Lung (tissue), 12 donors: ENCODE data around the gene ANGPTL2. TPM values are rescaled to one million over a fixed set of nuclear protein-coding genes. Genes with fewer than 3 reads are reported as not detected.

Source experiments
- ATAC-seq: fragments of 200-7000 bp; cut with Tn5 transposase; one replicate; pipeline ENCODE4 v1.9.1; 2020; ENCODE audit warnings: moderate number of reproducible peaks; ENCODE audit not compliant: insufficient read depth, low FRiP score
- DNase-seq, 3 donors: peaks; one replicate each; pipeline ENCODE4 v3.0.0-alpha.2; 2013 to 2017
- H3K27ac ChIP-seq, 2 donors: one replicate each; pipeline ENCODE4 v1.5.1; 2013; ENCODE audit warnings: mild to moderate bottlenecking in 2 of 2, moderate library complexity in 2 of 2, control low read depth in 1 of 2, inconsistent platforms in 1 of 2, low read depth in 1 of 2, low read length in 1 of 2
- H3K27me3 ChIP-seq, 3 donors: one replicate each; pipeline ENCODE4 v1.5.1; 2013; ENCODE audit warnings: low read length in 2 of 3; ENCODE audit not compliant: control insufficient read depth in 3 of 3, insufficient read depth in 3 of 3
- H3K36me3 ChIP-seq, 4 donors: one replicate each; pipeline ENCODE4 v1.5.1; 2013; ENCODE audit warnings: low read length in 4 of 4, mild to moderate bottlenecking in 1 of 4, moderate library complexity in 1 of 4; ENCODE audit not compliant: control insufficient read depth in 4 of 4, insufficient read depth in 4 of 4
- H3K4me1 ChIP-seq, 5 donors: one replicate each; pipeline ENCODE4 v1.5.1; 2013; ENCODE audit warnings: low read length in 5 of 5, mild to moderate bottlenecking in 2 of 5, moderate library complexity in 1 of 5; ENCODE audit not compliant: control insufficient read depth in 5 of 5, insufficient read depth in 5 of 5
- H3K4me3 ChIP-seq: one replicate; pipeline ENCODE4 v1.5.1; 2013; ENCODE audit warnings: mild to moderate bottlenecking, control low read depth, moderate library complexity
- H3K9ac ChIP-seq, 2 donors: one replicate each; pipeline ENCODE4 v1.5.1; 2013; ENCODE audit warnings: low read length in 2 of 2, control low read depth in 1 of 2; ENCODE audit not compliant: insufficient read depth in 1 of 2
- H3K9me3 ChIP-seq, 4 donors: one replicate each; pipeline ENCODE4 v1.5.1; 2013; ENCODE audit warnings: low read length in 3 of 4, mild to moderate bottlenecking in 1 of 4, moderate library complexity in 1 of 4; ENCODE audit not compliant: control insufficient read depth in 4 of 4, insufficient read depth in 3 of 4
- CTCF ChIP-seq: IDR thresholded peaks from 2 replicates; pipeline ENCODE4 v1.5.1; 2012; ENCODE audit warnings: mild to moderate bottlenecking; ENCODE audit errors: control extremely low read depth, extremely low read depth
- WGBS, 2 donors: extraction: QIAGEN DNeasy Blood & Tissue Kit; methylation state at CpG; one replicate each; pipeline ENCODE4 v1.1.7; 2013; 5-methylcytosine and 5-hydroxymethylcytosine counted together
- polyA plus RNA-seq, 2 donors: library from polyadenylated mRNA; stranded (reverse); fragments of 200-250 nt; gene quantifications; one replicate each; pipeline ENCODE4 v1.2.1, GENCODE V29; 2013
- total RNA-seq, 2 donors: library from RNA; depleted of rRNA in 1 of 2; stranded (reverse); fragments of >200 nt in 1 of 2; gene quantifications; one replicate each; pipeline ENCODE4 v1.2.1, GENCODE V29; 2014 to 2021
- donor health status: control.
- donor health status: control.
- donor health status: Bipolar disorder and iron deficiency.
- donor health status: healthy.
- donor health status: DM: yes; HTN: yes; CAD: no.

Gene ANGPTL2
- total and polyA plus RNA-seq, 4 donors, result 7.5 to 18.8 (median 11.0) TPM

GRCh38 chr9:127149463-127150390, 27.3 kb upstream of the ANGPTL2 start:
- WGBS, 2 donors, result 92 to 95% methylated on average over 6 of the region's 6 CpGs
- no peaks in the 10 kb centered on the region for H3K9me3 ChIP-seq
- TF ChIP-seq CTCF, result no peak
- H3K36me3 ChIP-seq, result no peaks in the 10 kb centered on the region
- H3K4me3 ChIP-seq, result no peak overlapping the region
- ATAC-seq, result no peak
- H3K9ac ChIP-seq, result no peak overlapping the region
- peaks cover 0 to 9% (median 4%) of the 10 kb centered on the region in 5 donors for H3K4me1 ChIP-seq
- DNase-seq, result no peak
- H3K27me3 ChIP-seq, result no peaks in the 10 kb centered on the region
- no peak overlapping the region for H3K27ac ChIP-seq

GRCh38 chr9:127149010-127149409, 26.6 kb upstream of the ANGPTL2 start:
- no peak for DNase-seq
- no peak overlapping the region for H3K4me3 ChIP-seq
- H3K9ac ChIP-seq, result no peak overlapping the region
- no peaks in the 10 kb centered on the region for H3K27me3 ChIP-seq
- peaks cover 0 to 13% (median 3%) of the 10 kb centered on the region in 5 donors for H3K4me1 ChIP-seq
- H3K9me3 ChIP-seq, result no peaks in the 10 kb centered on the region
- no peaks in the 10 kb centered on the region for H3K36me3 ChIP-seq
- WGBS, 2 donors, result 97% methylated on average over 7 of the region's 7 CpGs
- no peak for ATAC-seq
- no peak overlapping the region for H3K27ac ChIP-seq
- no peak for TF ChIP-seq CTCF

GRCh38 chr9:127148014-127148413, 25.6 kb upstream of the ANGPTL2 start:
- H3K9me3 ChIP-seq, result no peaks in the 10 kb centered on the region
- TF ChIP-seq CTCF, result no peak
- no peak overlapping the region for H3K27ac ChIP-seq
- no peak for ATAC-seq
- no peaks in the 10 kb centered on the region for H3K36me3 ChIP-seq
- WGBS, 2 donors, result 94 to 96% methylated on average over 5 of the region's 5 CpGs
- H3K9ac ChIP-seq, result no peak overlapping the region
- peaks cover 0 to 14% (median 3%) of the 10 kb centered on the region in 5 donors for H3K4me1 ChIP-seq
- DNase-seq, result no peak
- no peak overlapping the region for H3K4me3 ChIP-seq
- H3K27me3 ChIP-seq, result no peaks in the 10 kb centered on the region
